SU-DHL-6 (cell line): ENCODE data around the gene CHCHD3.

Experiments
- H2AFZ ChIP-seq: fragments of 200-600 bp; sonication (generic); 2 replicates; pipeline ENCODE4 v1.6.1; 2014; ENCODE audit warnings: low read depth, mild to moderate bottlenecking, moderate library complexity, mixed read lengths, antibody characterized with exemption, low read length; ENCODE audit not compliant: severe bottlenecking
- H3F3A ChIP-seq: fragments of 200-600 bp; shearing (Covaris generic); 2 replicates; pipeline ENCODE4 v1.6.0; 2016; ENCODE audit warnings: antibody characterized with exemption, mild to moderate bottlenecking; ENCODE audit not compliant: insufficient read depth
- H3K27ac ChIP-seq: fragments of 200-600 bp; sonication (generic); 2 replicates; pipeline ENCODE4 v1.5.1; 2016; ENCODE audit warnings: low read depth, mild to moderate bottlenecking, low read length, moderate library complexity, mixed read lengths
- H3K27me3 ChIP-seq: fragments of 200-600 bp; sonication (generic), shearing (Covaris generic); 2 replicates; pipeline ENCODE4 v1.6.0; 2014; ENCODE audit warnings: mild to moderate bottlenecking, low read length
- H3K36me3 ChIP-seq: fragments of 200-600 bp; sonication (generic); 2 replicates; pipeline ENCODE4 v1.6.1; 2014; ENCODE audit warnings: mild to moderate bottlenecking, low read length, mixed read lengths
- H3K4me2 ChIP-seq: fragments of 300-600, 200-600 bp; shearing (Covaris generic), sonication (generic); 2 replicates; pipeline ENCODE4 v1.6.0; 2014; ENCODE audit warnings: low read length, low read depth, mild to moderate bottlenecking; ENCODE audit not compliant: poor library complexity, severe bottlenecking
- H3K4me3 ChIP-seq: fragments of 200-600 bp; sonication (generic); 2 replicates; pipeline ENCODE4 v1.5.1; 2014; ENCODE audit warnings: antibody characterized with exemption, low read length, mild to moderate bottlenecking, mixed read lengths; ENCODE audit not compliant: insufficient read depth, poor library complexity, severe bottlenecking
- H3K79me2 ChIP-seq: fragments of 200-600 bp; sonication (generic); 2 replicates; pipeline ENCODE4 v1.6.1; 2014; ENCODE audit warnings: mild to moderate bottlenecking, low read length, moderate library complexity; ENCODE audit not compliant: insufficient read depth
- H3K9ac ChIP-seq: fragments of 200-600 bp; sonication (generic); 2 replicates; pipeline ENCODE4 v1.7.0; 2014; ENCODE audit warnings: mild to moderate bottlenecking, low read length
- H3K9me2 ChIP-seq: fragments of 200-600 bp; sonication (generic); replicated peaks from 2 replicates; pipeline ENCODE4 v1.6.1; 2014; ENCODE audit warnings: low read length; ENCODE audit not compliant: insufficient read depth
- H3K9me3 ChIP-seq: fragments of 200-600 bp; sonication (generic); 2 replicates; pipeline ENCODE4 v1.6.1; 2014; ENCODE audit warnings: low read length, mixed read lengths; ENCODE audit not compliant: insufficient read depth
- H4K20me1 ChIP-seq: fragments of 200-600 bp; sonication (generic); 2 replicates; pipeline ENCODE4 v1.6.1; 2014; ENCODE audit warnings: low read depth, mild to moderate bottlenecking, antibody characterized with exemption, low read length, moderate library complexity, mixed read lengths
- EZH2phosphoT487 ChIP-seq: fragments of 200-600 bp; sonication (generic), shearing (Covaris generic); conservative IDR thresholded peaks from 2 replicates; pipeline ENCODE4 v1.6.1; 2018; ENCODE audit warnings: mild to moderate bottlenecking, antibody characterized with exemption, low read length, moderate library complexity, mixed read lengths
- TF ChIP-seq, protein P1 (sequence below): fragments of 200-600 bp; sonication (generic); IDR thresholded peaks from one replicate; pipeline ENCODE4 v1.5.1; 2017; ENCODE audit warnings: antibody characterized with exemption, mild to moderate bottlenecking, low read length, moderate library complexity; ENCODE audit not compliant: insufficient read depth, poor library complexity, severe bottlenecking

CHCHD3 gene

GRCh38 chr7:132861940-132862554, 219.8 kb downstream of the CHCHD3 start:
- no peaks in the 10 kb centered on the region for H3K9me2 ChIP-seq
- H3K4me3 ChIP-seq = no peak overlapping the region
- H3K9me3 ChIP-seq = no peaks in the 10 kb centered on the region
- no peaks in the 10 kb centered on the region for H4K20me1 ChIP-seq
- no peak overlapping the region for H3K9ac ChIP-seq
- H3K36me3 ChIP-seq = no peaks in the 10 kb centered on the region
- H3F3A ChIP-seq = no peaks in the 10 kb centered on the region
- H3K79me2 ChIP-seq = no peaks in the 10 kb centered on the region
- no peaks in the 10 kb centered on the region for H3K27me3 ChIP-seq
- no peak overlapping the region for H3K4me2 ChIP-seq
- no peak overlapping the region for H3K27ac ChIP-seq
- no peak overlapping the region for H2AFZ ChIP-seq
- no peak for TF ChIP-seq EZH2phosphoT487
- TF ChIP-seq, protein P1, sequence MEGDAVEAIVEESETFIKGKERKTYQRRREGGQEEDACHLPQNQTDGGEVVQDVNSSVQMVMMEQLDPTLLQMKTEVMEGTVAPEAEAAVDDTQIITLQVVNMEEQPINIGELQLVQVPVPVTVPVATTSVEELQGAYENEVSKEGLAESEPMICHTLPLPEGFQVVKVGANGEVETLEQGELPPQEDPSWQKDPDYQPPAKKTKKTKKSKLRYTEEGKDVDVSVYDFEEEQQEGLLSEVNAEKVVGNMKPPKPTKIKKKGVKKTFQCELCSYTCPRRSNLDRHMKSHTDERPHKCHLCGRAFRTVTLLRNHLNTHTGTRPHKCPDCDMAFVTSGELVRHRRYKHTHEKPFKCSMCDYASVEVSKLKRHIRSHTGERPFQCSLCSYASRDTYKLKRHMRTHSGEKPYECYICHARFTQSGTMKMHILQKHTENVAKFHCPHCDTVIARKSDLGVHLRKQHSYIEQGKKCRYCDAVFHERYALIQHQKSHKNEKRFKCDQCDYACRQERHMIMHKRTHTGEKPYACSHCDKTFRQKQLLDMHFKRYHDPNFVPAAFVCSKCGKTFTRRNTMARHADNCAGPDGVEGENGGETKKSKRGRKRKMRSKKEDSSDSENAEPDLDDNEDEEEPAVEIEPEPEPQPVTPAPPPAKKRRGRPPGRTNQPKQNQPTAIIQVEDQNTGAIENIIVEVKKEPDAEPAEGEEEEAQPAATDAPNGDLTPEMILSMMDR = no peak

DNA sequence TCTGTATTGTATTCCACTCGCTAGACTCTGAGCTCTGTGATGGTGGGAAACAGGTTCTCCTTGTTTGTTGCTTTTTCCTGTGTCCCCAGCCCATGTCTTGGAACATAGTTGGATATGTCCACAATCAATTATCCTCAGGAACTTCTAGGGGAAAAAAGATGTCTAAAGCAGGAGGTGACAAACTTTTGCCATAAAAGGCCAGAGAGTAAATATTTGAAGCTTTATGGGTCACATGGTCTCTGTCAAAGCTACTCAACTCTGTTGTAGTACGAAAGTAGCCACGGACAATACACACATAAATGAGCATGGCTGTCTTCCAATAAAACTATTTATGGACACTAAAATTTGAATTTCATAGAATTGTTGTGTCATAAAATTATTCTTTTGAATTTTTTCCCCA, 220.5 kb downstream of the CHCHD3 start:
- no peaks in the 10 kb centered on the region for H3K79me2 ChIP-seq
- H3K9me2 ChIP-seq = no peaks in the 10 kb centered on the region

GRCh38 chr7:132859199-132859598, 222.7 kb downstream of the CHCHD3 start:
- no peak overlapping the region for H3K27ac ChIP-seq
- no peak overlapping the region for H3K4me2 ChIP-seq

More for the DNA sequence above, 220.5 kb downstream of the CHCHD3 start:
- Histone ChIP-seq H3K27ac (no peak overlapping the region), H3K9me3 (no peaks in the 10 kb centered on the region), H2AFZ (no peak overlapping the region), H3K9ac (no peak overlapping the region), H4K20me1 (no peaks in the 10 kb centered on the region), H3K36me3 (no peaks in the 10 kb centered on the region), H3K27me3 (no peaks in the 10 kb centered on the region), H3K4me2 (no peak overlapping the region), H3F3A (no peaks in the 10 kb centered on the region), H3K4me3 (no peak overlapping the region)
- TF ChIP-seq, protein P1 = no peak
- TF ChIP-seq EZH2phosphoT487 = no peak

More at GRCh38 chr7:132859199-132859598, 222.7 kb downstream of the CHCHD3 start:
- H3K9ac ChIP-seq = no peak overlapping the region
- no peak overlapping the region for H3K4me3 ChIP-seq
- H4K20me1 ChIP-seq = no peaks in the 10 kb centered on the region
- H3F3A ChIP-seq = no peaks in the 10 kb centered on the region
- TF ChIP-seq, protein P1 = no peak
- TF ChIP-seq EZH2phosphoT487 = no peak
- no peaks in the 10 kb centered on the region for H3K27me3 ChIP-seq
- no peaks in the 10 kb centered on the region for H3K9me2 ChIP-seq
- H3K36me3 ChIP-seq = no peaks in the 10 kb centered on the region
- no peak overlapping the region for H2AFZ ChIP-seq
- H3K9me3 ChIP-seq = no peaks in the 10 kb centered on the region
- H3K79me2 ChIP-seq = no peaks in the 10 kb centered on the region
